Articular chondrocyte of knee joint (primary cell): ENCODE data around the gene TFCP2. TPM values are rescaled to one million over a fixed set of nuclear protein-coding genes. Genes with fewer than 3 reads are reported as not detected.

ENCODE experiments used
- small RNA-seq: library from RNA; depleted of rRNA; stranded (forward); fragments of <200 nt; gene quantifications from one replicate; pipeline ENCODE3, GENCODE V24; 2012
- total RNA-seq: library from RNA; depleted of rRNA; stranded (reverse); fragments of >200 nt; gene quantifications from 2 replicates; pipeline ENCODE4 v1.2.3, GENCODE V29; 2012

Gene TFCP2
- total RNA-seq: 11.5 and 11.6 TPM in 2 replicates

GRCh38 chr12:51172515-51173431, at the start of gene TFCP2:
TSS of gene TFCP2 (minus strand) at chr12:51173135. CDS start at chr12:51172422, 713 bp downstream.

GRCh38 chr12:51217968-51218606, 45.2 kb upstream of the TFCP2 start, which contains the start of gene POU6F1:
TSS of gene POU6F1 (minus strand) at chr12:51218062. CDS start at chr12:51206836, 11,226 bp downstream.

GRCh38 chr12:51083126-51083833, 89.7 kb downstream of the TFCP2 start, which contains the start of gene CSRNP2:
TSS of gene CSRNP2 (minus strand) at chr12:51083596. CDS start at chr12:51076561, 7,035 bp downstream.

GRCh38 chr12:51047655-51048540, 125.0 kb downstream of the TFCP2 start, which contains the start of gene LETMD1:
TSS of gene LETMD1 (plus strand) at chr12:51048327. CDS start at chr12:51048357, 30 bp downstream.

Small RNAs within 50 kb of the gene (small RNA-seq; reads per million reads assigned to genes)
- gene RF00019: not detected
- not detected for gene RNU6-199P

Other genes with a start within 250 kb of the TFCP2 start
- not detected in 2 replicates for gene HIGD1C, start 220.6 kb downstream of the TFCP2 start, total RNA-seq
- gene SLC11A2, start 146.8 kb downstream of the TFCP2 start, total RNA-seq: 55.6 and 56.4 TPM in 2 replicates
- gene LETMD1, start 124.8 kb downstream of the TFCP2 start, total RNA-seq: 55.1 and 64.2 TPM in 2 replicates
- gene CSRNP2, start 89.5 kb downstream of the TFCP2 start, total RNA-seq: 24.3 and 27.1 TPM in 2 replicates
- 7.9 and 9.9 TPM in 2 replicates for gene POU6F1, start 44.9 kb upstream of the TFCP2 start, total RNA-seq
- gene DAZAP2, start 65.7 kb upstream of the TFCP2 start, total RNA-seq: 169 and 224 TPM in 2 replicates
- gene SMAGP, start 97.3 kb upstream of the TFCP2 start, total RNA-seq: 7.4 and 9.3 TPM in 2 replicates
- not detected in 2 replicates for gene BIN2, start 151.0 kb upstream of the TFCP2 start, total RNA-seq
- not detected in 2 replicates for gene CELA1, start 173.5 kb upstream of the TFCP2 start, total RNA-seq
- 6.1 and 10.2 TPM in 2 replicates for gene GALNT6, start 218.3 kb upstream of the TFCP2 start, total RNA-seq